Gastrocnemius medialis (tissue), 4 donors: Measurements from ENCODE around the gene MINDY3. TPM values are rescaled to one million over a fixed set of nuclear protein-coding genes. Genes with fewer than 3 reads are reported as not detected.

Experiments used
- ATAC-seq, 2 donors: fragments of 150-250 bp; one replicate each; pipeline ENCODE4 v1.9.1; 2016
- DNase-seq, 2 donors: peaks; one replicate each; pipeline ENCODE4 v3.0.0-alpha.2; 2019
- H3K27ac ChIP-seq, 4 donors: fragments of 200-600 bp; sonication (generic); 1 replicate in 1 of 4; 2 replicates in 3 of 4; pipeline ENCODE4 v1.5.1; 2016 to 2018; ENCODE audit warnings: mild to moderate bottlenecking in 2 of 4, moderate library complexity in 1 of 4
- H3K27me3 ChIP-seq, 3 donors: fragments of 200-600 bp; sonication (generic) in 2 of 3; 1 replicate in 1 of 3; 2 replicates in 2 of 3; pipeline versions ENCODE4 v1.5.1 to v1.6.0; 2016 to 2019; ENCODE audit warnings: mild to moderate bottlenecking in 1 of 3, moderate library complexity in 1 of 3
- H3K36me3 ChIP-seq, 2 donors: fragments of 200-600 bp; sonication (generic) in 1 of 2; one replicate each; pipeline ENCODE4 v1.5.1; 2017 to 2018
- H3K4me1 ChIP-seq, 2 donors: fragments of 200-600 bp; sonication (generic) in 1 of 2; one replicate each; pipeline ENCODE4 v1.5.1; 2016 to 2017; ENCODE audit warnings: mild to moderate bottlenecking in 2 of 2
- H3K4me3 ChIP-seq, 4 donors: fragments of 200-600 bp; sonication (generic) in 3 of 4; 1 replicate in 1 of 4; 2 replicates in 3 of 4; pipeline ENCODE4 v1.5.1; 2016 to 2019; ENCODE audit warnings: mild to moderate bottlenecking in 2 of 4
- H3K9me3 ChIP-seq, 3 donors: fragments of 200-600 bp; sonication (generic) in 2 of 3; 1 replicate in 1 of 3; 2 replicates in 2 of 3; pipeline ENCODE4 v1.5.1; 2016 to 2019
- POLR2A ChIP-seq, 2 donors: fragments of 450-650 bp; IDR thresholded peaks; one replicate each; pipeline ENCODE4 v1.6.1; 2017; ENCODE audit warnings: antibody characterized with exemption in 2 of 2, mild to moderate bottlenecking in 2 of 2, moderate library complexity in 2 of 2
- in situ Hi-C, 4 donors: fragments of 200-750 bp; cut with MboI; loops; one replicate each; pipeline versions ENCODE4 v1.15.0 to v1.8.0; 2017; ENCODE audit warnings: low sequenced_read_pairs in 4 of 4
- intact Hi-C: fragments of 100-400 bp; cut with DNase I; formaldehyde crosslinking; loops from one replicate; pipeline ENCODE4 v1.15.1; 2023; ENCODE audit warnings: low total_unique reads
- total RNA-seq, 4 donors: library from RNA; depleted of rRNA; stranded (reverse); fragments of >200 nt; gene quantifications; one replicate each; pipeline versions ENCODE4 v1.1.0 to v1.2.3, GENCODE V29; 2016
- TF ChIP-seq, protein P1 (sequence below), 5 experiments: fragments of 450-650 bp in 3 of 5; fragments of 200-600 bp in 2 of 5; sonication (generic) in 2 of 5; IDR thresholded peaks in 4 of 5; conservative IDR thresholded peaks in 1 of 5; 1 replicate in 4 of 5; 2 replicates in 1 of 5; pipeline ENCODE4 v1.5.1; 2016 to 2019; ENCODE audit warnings: antibody characterized with exemption in 5 of 5, mild to moderate bottlenecking in 3 of 5, moderate library complexity in 3 of 5

MINDY3 gene
- total RNA-seq, 4 donors from 2014 or later, result 7.6 to 37.5 (median 10.8) TPM

DNA sequence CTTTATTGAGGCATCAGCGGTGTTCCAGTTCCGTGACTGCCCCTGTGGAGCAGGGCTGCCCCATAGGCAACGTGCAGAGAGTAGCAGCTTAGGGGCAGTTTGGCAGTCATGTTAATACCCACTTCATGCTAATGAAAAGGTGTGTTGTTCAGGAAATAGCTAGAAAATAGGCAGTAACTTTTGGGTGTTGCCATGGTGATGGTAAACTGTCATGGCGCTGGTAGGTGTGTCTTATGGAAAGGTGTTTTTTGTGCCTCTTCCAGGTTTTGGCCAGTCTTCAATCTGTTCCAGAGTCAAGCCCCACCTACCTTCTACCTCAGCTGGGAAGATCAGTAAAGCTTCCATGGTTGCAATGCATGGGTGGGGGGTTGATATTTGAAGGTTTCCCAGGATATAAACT, 36.3 kb upstream of the MINDY3 start:
- H3K27me3 ChIP-seq, result peaks cover 0 to 3% (median 0%) of the 10 kb centered on the region in 3 donors
- in situ Hi-C loops, result loop anchor here in 2 of 4 donors (25.0 kb wide), 1 partner anchor 891 kb away; no protein-coding TSS in a partner anchor
- intact Hi-C loops, result no loop called here

DNA sequence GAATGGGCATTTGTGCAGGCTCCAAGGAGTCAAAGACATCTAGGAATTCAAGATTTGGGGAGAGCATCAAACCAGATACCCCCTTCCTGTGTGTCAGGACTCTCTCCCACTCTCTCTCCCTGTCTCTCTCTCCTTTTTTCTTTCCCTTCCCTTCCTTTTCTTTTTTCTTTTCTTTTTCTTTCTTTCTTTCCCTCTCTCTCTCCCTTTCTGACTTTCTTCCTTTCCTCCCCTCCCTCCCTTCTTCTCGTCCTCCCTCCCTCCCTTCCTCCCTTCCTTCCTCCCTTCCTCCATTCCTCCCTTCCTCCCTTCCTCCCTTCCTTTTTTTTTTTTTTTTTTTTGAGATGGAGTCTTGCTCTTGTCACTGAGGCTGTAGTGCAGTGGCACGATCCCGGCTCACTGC, 24.1 kb upstream of the MINDY3 start:
- Histone ChIP-seq H3K9me3 (no peaks in the 10 kb centered on the region), H3K27me3 (peaks cover 0 to 5% (median 5%) of the 10 kb centered on the region in 3 donors), H3K4me1 (no peaks in the 10 kb centered on the region), H3K4me3 (no peak overlapping the region), H3K36me3 (no peaks in the 10 kb centered on the region), H3K27ac (no peak overlapping the region)
- intact Hi-C loops, result no loop called here
- in situ Hi-C loops, result loop anchor here in 2 of 4 donors (25.0 kb wide), 1 partner anchor 903 kb away; no protein-coding TSS in a partner anchor
- no peak for DNase-seq
- ATAC-seq, result no peak
- no peak for TF ChIP-seq POLR2A (IDR thresholded peaks at IDR 0.05)
- TF ChIP-seq, protein P1, sequence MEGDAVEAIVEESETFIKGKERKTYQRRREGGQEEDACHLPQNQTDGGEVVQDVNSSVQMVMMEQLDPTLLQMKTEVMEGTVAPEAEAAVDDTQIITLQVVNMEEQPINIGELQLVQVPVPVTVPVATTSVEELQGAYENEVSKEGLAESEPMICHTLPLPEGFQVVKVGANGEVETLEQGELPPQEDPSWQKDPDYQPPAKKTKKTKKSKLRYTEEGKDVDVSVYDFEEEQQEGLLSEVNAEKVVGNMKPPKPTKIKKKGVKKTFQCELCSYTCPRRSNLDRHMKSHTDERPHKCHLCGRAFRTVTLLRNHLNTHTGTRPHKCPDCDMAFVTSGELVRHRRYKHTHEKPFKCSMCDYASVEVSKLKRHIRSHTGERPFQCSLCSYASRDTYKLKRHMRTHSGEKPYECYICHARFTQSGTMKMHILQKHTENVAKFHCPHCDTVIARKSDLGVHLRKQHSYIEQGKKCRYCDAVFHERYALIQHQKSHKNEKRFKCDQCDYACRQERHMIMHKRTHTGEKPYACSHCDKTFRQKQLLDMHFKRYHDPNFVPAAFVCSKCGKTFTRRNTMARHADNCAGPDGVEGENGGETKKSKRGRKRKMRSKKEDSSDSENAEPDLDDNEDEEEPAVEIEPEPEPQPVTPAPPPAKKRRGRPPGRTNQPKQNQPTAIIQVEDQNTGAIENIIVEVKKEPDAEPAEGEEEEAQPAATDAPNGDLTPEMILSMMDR (IDR thresholded peaks at IDR 0.05 in 4 of 5, conservative IDR thresholded peaks at IDR 0.05 in 1 of 5), result no peak

More for the DNA sequence above, 36.3 kb upstream of the MINDY3 start:
- no peaks in the 10 kb centered on the region for H3K36me3 ChIP-seq
- H3K27ac ChIP-seq, result no peak overlapping the region
- no peaks in the 10 kb centered on the region for H3K4me1 ChIP-seq
- ATAC-seq, result no peak
- H3K4me3 ChIP-seq, result no peak overlapping the region
- TF ChIP-seq, protein P1 (IDR thresholded peaks at IDR 0.05 in 4 of 5, conservative IDR thresholded peaks at IDR 0.05 in 1 of 5), result no peak
- TF ChIP-seq POLR2A (IDR thresholded peaks at IDR 0.05), result no peak
- H3K9me3 ChIP-seq, result no peaks in the 10 kb centered on the region
- DNase-seq, result no peak

DNA sequence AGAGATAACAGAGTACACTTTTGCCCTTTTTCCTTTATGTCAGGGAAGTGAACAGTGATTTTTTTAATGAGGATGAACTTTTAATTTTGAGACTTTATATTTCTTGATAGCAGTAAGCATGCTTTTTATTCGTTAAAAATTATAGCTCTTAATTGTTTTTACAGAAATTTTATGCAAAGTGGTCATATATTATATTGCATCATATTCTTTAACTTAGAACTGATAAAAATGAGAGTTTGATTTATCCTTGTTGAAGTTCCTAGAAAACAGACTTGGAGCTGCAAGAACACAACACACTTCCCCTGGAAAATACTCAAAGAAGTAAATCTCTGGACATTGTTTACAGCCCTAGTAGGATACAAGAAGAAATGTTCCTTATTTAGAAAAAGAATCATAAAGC, 21.2 kb upstream of the MINDY3 start:
- Histone ChIP-seq H3K9me3 (no peaks in the 10 kb centered on the region), H3K36me3 (no peaks in the 10 kb centered on the region), H3K27me3 (peaks cover 3 to 7% (median 5%) of the 10 kb centered on the region in 3 donors), H3K4me1 (no peaks in the 10 kb centered on the region), H3K4me3 (no peak overlapping the region), H3K27ac (no peak overlapping the region)
- in situ Hi-C loops, result loop anchor here in 2 of 4 donors (25.0 kb wide), 1 partner anchor 906 kb away; no protein-coding TSS in a partner anchor
- DNase-seq (no peak), ATAC-seq (no peak)
- intact Hi-C loops, result no loop called here
- TF ChIP-seq, protein P1 (IDR thresholded peaks at IDR 0.05 in 4 of 5, conservative IDR thresholded peaks at IDR 0.05 in 1 of 5), result no peak
- TF ChIP-seq POLR2A (IDR thresholded peaks at IDR 0.05), result no peak

GRCh38 chr10:15879663-15880062, 19.4 kb upstream of the MINDY3 start:
- ATAC-seq (no peak), DNase-seq (no peak)
- intact Hi-C loops, result loop anchor here (5.0 kb wide), 1 partner anchor 898 kb away; no protein-coding TSS in a partner anchor
- in situ Hi-C loops, result loop anchor here in 2 of 4 donors (25.0 kb wide), 1 partner anchor 908 kb away; no protein-coding TSS in a partner anchor
- Histone ChIP-seq H3K36me3 (no peaks in the 10 kb centered on the region), H3K4me1 (no peaks in the 10 kb centered on the region), H3K27me3 (peaks cover 0 to 7% (median 3%) of the 10 kb centered on the region in 3 donors), H3K27ac (no peak overlapping the region), H3K4me3 (no peak overlapping the region), H3K9me3 (no peaks in the 10 kb centered on the region)
- TF ChIP-seq POLR2A (IDR thresholded peaks at IDR 0.05), result no peak
- TF ChIP-seq, protein P1 (IDR thresholded peaks at IDR 0.05 in 4 of 5, conservative IDR thresholded peaks at IDR 0.05 in 1 of 5), result no peak
